Prostate gland (tissue), 2 donors: ENCODE measurements around the gene AFTPH.

Experiments used
- CTCF ChIP-seq, 4 experiments: fragments of 200-600 bp in 2 of 4; fragments of 450-650 bp in 2 of 4; sonication (generic) in 2 of 4; IDR thresholded peaks; 1 replicate in 3 of 4; 2 replicates in 1 of 4; pipeline ENCODE4 v1.5.1; 2016 to 2019; ENCODE audit warnings: antibody characterized with exemption in 4 of 4, mild to moderate bottlenecking in 2 of 4, moderate library complexity in 2 of 4
- POLR2A ChIP-seq: fragments of 450-650 bp; IDR thresholded peaks from one replicate; pipeline ENCODE4 v1.6.1; 2016; ENCODE audit warnings: antibody characterized with exemption, mild to moderate bottlenecking

- no peak for TF ChIP-seq CTCF (IDR thresholded peaks at IDR 0.05)
- no peak for TF ChIP-seq POLR2A
Observed at GRCh38 chr2:64637931-64638330, 113.8 kb downstream of the AFTPH start.
